ENCODE results near the gene AP3B1. TPM values are rescaled to one million over a fixed set of nuclear protein-coding genes. Genes with fewer than 3 reads are reported as not detected.

Gene AP3B1
- total and polyA plus RNA-seq, 2 of the 8 experiments (the other 6 are each of a cell fraction or from before 2014, with no cell fraction given) = 45.8 to 48.3 TPM

DNA sequence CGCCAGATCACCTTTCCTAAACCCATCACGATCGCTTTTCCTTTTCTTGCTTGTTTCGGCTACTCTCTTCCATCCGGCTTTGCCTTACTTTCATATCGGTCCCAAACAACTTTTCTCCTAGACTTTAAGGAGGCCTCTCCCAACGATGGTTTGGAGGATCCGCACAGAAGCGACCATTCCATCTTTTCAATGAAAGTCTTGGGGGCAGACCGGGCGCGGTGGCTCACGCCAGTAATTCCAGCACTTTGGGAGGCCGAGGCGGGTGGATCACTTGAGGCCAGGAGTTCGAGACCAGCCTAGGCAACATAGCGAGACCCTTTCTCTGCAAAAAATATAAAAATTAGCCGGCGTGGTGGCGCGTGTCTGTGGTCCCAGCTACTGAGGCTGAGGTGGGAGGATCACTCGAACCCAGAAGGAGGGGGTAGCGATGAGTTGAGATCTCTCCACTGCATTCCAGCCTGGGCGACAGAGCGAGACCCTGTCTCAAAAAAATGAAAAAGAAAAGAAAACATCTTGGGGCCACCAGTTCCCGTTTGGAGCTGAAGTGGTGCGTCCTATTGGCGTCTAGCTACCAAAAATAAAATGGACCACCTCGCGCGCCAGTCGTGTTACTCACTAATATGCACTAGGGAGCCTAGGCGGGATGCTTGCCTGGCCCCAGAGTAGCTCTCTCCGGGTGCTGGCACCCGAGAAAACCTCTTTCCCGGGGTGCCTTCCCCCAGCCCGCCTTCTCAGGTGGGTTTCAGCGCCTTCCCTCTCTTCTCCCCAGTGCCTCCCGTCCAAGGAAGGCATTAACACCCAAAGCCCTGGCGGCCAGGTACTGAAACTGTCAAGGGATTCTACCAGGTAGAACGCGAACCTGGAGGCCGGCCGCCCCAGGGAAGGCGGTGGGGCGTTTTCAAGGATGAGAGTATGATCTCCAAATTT, 800 bp upstream of the AP3B1 start:
- Histone ChIP-seq H2AK5ac (ENCODE audit: low read depth, low read length) (no peak overlapping the region), H4K20me1 (replicated peaks in 1 of 2; ENCODE audit: control insufficient read depth in 1 of 2, insufficient read depth in 2 of 2, low read length in 2 of 2) (no peaks in the 10 kb centered on the region), H2BK20ac (ENCODE audit: low read length) (no peak overlapping the region), H2AFZ (ENCODE audit: low read length) (peak overlapping the region; percentile 72), H3K9me3 (ENCODE audit: insufficient read depth in 2 of 2, low read depth in 1 of 2, low read length in 1 of 2) (no peaks in the 10 kb centered on the region), H4K91ac (replicated peaks; ENCODE audit: insufficient read length, low read length) (peak overlapping the region; percentile 15), H3K4me1 (replicated peaks in 1 of 4; ENCODE audit: control insufficient read depth in 3 of 4, insufficient read depth in 4 of 4, low read length in 3 of 4) (no peaks in the 10 kb centered on the region; a peak in 1 of 7 replicates), H3K27me3 (replicated peaks in 1 of 4; ENCODE audit: control insufficient read depth in 3 of 4, extremely low read depth in 1 of 4, insufficient read depth in 3 of 4, low read length in 3 of 4) (no peaks in the 10 kb centered on the region), H2BK15ac (ENCODE audit: low read length) (no peak overlapping the region; the same call in 1 of the 2 replicates), H4K5ac (ENCODE audit: insufficient read length, low read depth, low read length) (no peak overlapping the region), H3K23ac (ENCODE audit: insufficient read length) (no peak overlapping the region), H3K14ac (ENCODE audit: insufficient read length) (no peak overlapping the region), H2BK12ac (ENCODE audit: low read depth, low read length) (peak overlapping the region; percentile 42; the same call in 1 of the 2 replicates), H3K36me3 (ENCODE audit: control insufficient read depth in 2 of 4, insufficient read depth in 4 of 4, low read length in 3 of 4) (no peaks in the 10 kb centered on the region; a peak in 1 of 8 replicates), H2BK120ac (replicated peaks; ENCODE audit: low read depth, low read length) (peak overlapping the region; percentile 5), H3K27ac (ENCODE audit: low read depth, low read length) (no peak overlapping the region), H3K23me2 (ENCODE audit: low read depth, low read length) (peaks cover 8% of the 10 kb centered on the region), H3K4me3 (ENCODE audit: extremely low read depth in 1 of 4, insufficient read depth in 2 of 4, low read depth in 3 of 4, low read length in 4 of 4) (peak overlapping the region; percentile 80 to 95 (median 82)), H4K8ac (ENCODE audit: extremely low read depth, insufficient read depth, low read length) (no peak overlapping the region), H3K4me2 (ENCODE audit: insufficient read depth in 1 of 2, low read depth in 2 of 2, low read length in 2 of 2) (peak overlapping the region; percentile 86 to 93), H3K18ac (ENCODE audit: extremely low read depth, low read length) (peak overlapping the region; percentile 68), H2BK5ac (ENCODE audit: low read depth, low read length) (peak overlapping the region; percentile 49; the same call in 1 of the 2 replicates), H3K4ac (replicated peaks; ENCODE audit: insufficient read length, low read depth, low read length) (peak overlapping the region; percentile 19), H3K79me1 (ENCODE audit: low read depth, low read length) (no peaks in the 10 kb centered on the region), H3K79me2 (ENCODE audit: control insufficient read depth in 1 of 2, insufficient read depth in 2 of 2, low read length in 2 of 2) (peaks cover 0 to 35% of the 10 kb centered on the region in 2 experiments; a peak in 3 of 4 replicates), H3K9ac (replicated peaks in 1 of 4; ENCODE audit: extremely low read depth in 1 of 4, low read depth in 3 of 4, low read length in 3 of 4) (peak overlapping the region in 2 of 4 experiments; percentile 16 to 35; a peak in 2 of 7 replicates), H3K56ac (replicated peaks; ENCODE audit: insufficient read length, low read depth, low read length) (peak overlapping the region; percentile 5)
- ChIA-PET CTCF (ENCODE audit: partially characterized antibody) (interaction anchor here (0.5 to 1.6 kb wide), 10 partner anchors 11 to 179 kb away, joined by 3 to 5 read pairs (median 4); no protein-coding TSS in a partner anchor), POLR2A (ENCODE audit: partially characterized antibody) (interaction anchor here (0.8 to 2.2 kb wide), 7 partner anchors 13 to 520 kb away, joined by 3 to 21 read pairs (median 4); partner anchors contain the start of gene SCAMP1)
- WGBS, 2 experiments (ENCODE audit: extremely low coverage in 1 of 2, insufficient coverage in 1 of 2, insufficient read length in 1 of 2, insufficient replicate concordance in 2 of 2, low coverage in 1 of 2, low lambda C conversion rate in 2 of 2, missing lambda C conversion rate in 1 of 2) = 3% methylated on average over 40 of the region's 46 CpGs; no CpG with 5 or more reads in 1 of the 2 experiments
- FAIRE-seq (peak; percentile 13), DNase-seq (ENCODE audit: low read depth in 1 of 2, low spot score in 2 of 2) (peak in 1 of 2 experiments; percentile 78)
- TF ChIP-seq, protein P1, sequence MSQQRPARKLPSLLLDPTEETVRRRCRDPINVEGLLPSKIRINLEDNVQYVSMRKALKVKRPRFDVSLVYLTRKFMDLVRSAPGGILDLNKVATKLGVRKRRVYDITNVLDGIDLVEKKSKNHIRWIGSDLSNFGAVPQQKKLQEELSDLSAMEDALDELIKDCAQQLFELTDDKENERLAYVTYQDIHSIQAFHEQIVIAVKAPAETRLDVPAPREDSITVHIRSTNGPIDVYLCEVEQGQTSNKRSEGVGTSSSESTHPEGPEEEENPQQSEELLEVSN (IDR thresholded peaks at IDR 0.05) = no peak
- TF ChIP-seq, protein P2, sequence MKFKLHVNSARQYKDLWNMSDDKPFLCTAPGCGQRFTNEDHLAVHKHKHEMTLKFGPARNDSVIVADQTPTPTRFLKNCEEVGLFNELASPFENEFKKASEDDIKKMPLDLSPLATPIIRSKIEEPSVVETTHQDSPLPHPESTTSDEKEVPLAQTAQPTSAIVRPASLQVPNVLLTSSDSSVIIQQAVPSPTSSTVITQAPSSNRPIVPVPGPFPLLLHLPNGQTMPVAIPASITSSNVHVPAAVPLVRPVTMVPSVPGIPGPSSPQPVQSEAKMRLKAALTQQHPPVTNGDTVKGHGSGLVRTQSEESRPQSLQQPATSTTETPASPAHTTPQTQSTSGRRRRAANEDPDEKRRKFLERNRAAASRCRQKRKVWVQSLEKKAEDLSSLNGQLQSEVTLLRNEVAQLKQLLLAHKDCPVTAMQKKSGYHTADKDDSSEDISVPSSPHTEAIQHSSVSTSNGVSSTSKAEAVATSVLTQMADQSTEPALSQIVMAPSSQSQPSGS (IDR thresholded peaks at IDR 0.05; ENCODE audit: low read length) = no peak
- TF ChIP-seq BRCA1 (IDR thresholded peaks at IDR 0.05; ENCODE audit: low read depth, low read length) (no peak), GABPA (IDR thresholded peaks at IDR 0.05; ENCODE audit: borderline replicate concordance, insufficient read depth, low read length) (no peak), NANOG (IDR thresholded peaks at IDR 0.05; ENCODE audit: insufficient read depth, low read depth, low read length, poor library complexity, severe bottlenecking) (no peak), SP4 (IDR thresholded peaks at IDR 0.05; ENCODE audit: low read length) (no peak), BCL11A (IDR thresholded peaks at IDR 0.05; ENCODE audit: low read depth in 2 of 2, low read length in 2 of 2) (no peak), SRF (IDR thresholded peaks at IDR 0.05; ENCODE audit: low read depth, low read length) (no peak)

All from H1 (cell line).